Naive thymus-derived CD4-positive, alpha-beta T cell (primary cell): ENCODE results near the gene EPS8L3. TPM values are rescaled to one million over a fixed set of nuclear protein-coding genes. Genes with fewer than 3 reads are reported as not detected.
A peak's percentile ranks its signal among the peaks of the same experiment; 100 is the strongest.
"Not testable (repeated sequence)": the region's sequence is repeated elsewhere in the genome, so short reads cannot be mapped to it uniquely, and the experiment has no call there.

Experiments
- ATAC-seq: fragments of 150-1000 bp; cut with Tn5 transposase; 2 replicates; pipeline ENCODE4 v1.10.0; 2021; ENCODE audit warnings: mild to moderate bottlenecking, moderate library complexity
- CTCF ChIA-PET: fragments of 350-600 bp; sonication (Branson Sonifier 250); formaldehyde crosslinking; loops from one replicate; lab custom pipeline; 2021; ENCODE audit warnings: antibody characterized with exemption; lab: Charles Lee
- POLR2A ChIA-PET: fragments of 350-600 bp; sonication (Branson Sonifier 250); formaldehyde crosslinking; loops from one replicate; lab custom pipeline; 2021; ENCODE audit warnings: antibody characterized with exemption, inconsistent platforms; lab: Charles Lee
- DNase-seq, 9 donors: peaks; one replicate each; pipeline versions ENCODE4 v3.0.0 to v3.0.0-alpha.2; 2020 to 2022; ENCODE audit warnings: mixed read lengths in 1 of 9
- H3K27ac ChIP-seq: one replicate; pipeline ENCODE4 v1.7.0; 2013; ENCODE audit warnings: mild to moderate bottlenecking, low read depth, low read length, moderate library complexity
- H3K27me3 ChIP-seq, 2 donors: one replicate each; pipeline ENCODE4 v1.7.0; 2013; ENCODE audit warnings: low read length in 2 of 2, mild to moderate bottlenecking in 2 of 2, moderate library complexity in 2 of 2; ENCODE audit not compliant: control insufficient read depth in 2 of 2, insufficient read depth in 2 of 2
- H3K36me3 ChIP-seq, 3 experiments: 1 replicate in 2 of 3; 2 replicates in 1 of 3; pipeline ENCODE4 v1.7.0; 2013; ENCODE audit warnings: low read length in 3 of 3, mild to moderate bottlenecking in 3 of 3, moderate library complexity in 1 of 3; ENCODE audit not compliant: insufficient read depth in 3 of 3, control insufficient read depth in 2 of 3
- H3K4me1 ChIP-seq, 2 donors: one replicate each; pipeline ENCODE4 v1.7.0; 2013; ENCODE audit warnings: low read length in 2 of 2, mild to moderate bottlenecking in 2 of 2, moderate library complexity in 1 of 2; ENCODE audit not compliant: control insufficient read depth in 2 of 2, insufficient read depth in 2 of 2
- H3K4me3 ChIP-seq: 2 replicates; pipeline ENCODE4 v1.7.0; 2013; ENCODE audit warnings: mild to moderate bottlenecking, low read length
- H3K9me3 ChIP-seq, 3 experiments: 1 replicate in 2 of 3; 2 replicates in 1 of 3; pipeline ENCODE4 v1.7.0; 2013; ENCODE audit warnings: low read length in 3 of 3; ENCODE audit not compliant: control insufficient read depth in 2 of 3
- H3K27ac Mint-ChIP-seq, 9 donors: one replicate each; pipeline ENCODE4 v1.8.0; 2020 to 2022; ENCODE audit warnings: mixed read lengths in 9 of 9, mild to moderate bottlenecking in 8 of 9, moderate library complexity in 5 of 9, inconsistent platforms in 2 of 9
- H3K27me3 Mint-ChIP-seq, 5 donors: one replicate each; pipeline ENCODE4 v1.8.0; 2021 to 2022; ENCODE audit warnings: mixed read lengths in 5 of 5, mild to moderate bottlenecking in 1 of 5
- H3K36me3 Mint-ChIP-seq, 5 donors: one replicate each; pipeline ENCODE4 v1.8.0; 2020 to 2022; ENCODE audit warnings: mixed read lengths in 5 of 5, mild to moderate bottlenecking in 3 of 5, inconsistent platforms in 1 of 5
- H3K4me1 Mint-ChIP-seq, 7 donors: one replicate each; pipeline ENCODE4 v1.8.0; 2020 to 2022; ENCODE audit warnings: mixed read lengths in 7 of 7, mild to moderate bottlenecking in 3 of 7, inconsistent platforms in 1 of 7
- H3K4me3 Mint-ChIP-seq, 10 donors: one replicate each; pipeline ENCODE4 v1.8.0; 2020 to 2022; ENCODE audit warnings: mild to moderate bottlenecking in 10 of 10, mixed read lengths in 10 of 10, moderate library complexity in 6 of 10, inconsistent platforms in 2 of 10
- H3K9me3 Mint-ChIP-seq, 11 donors: one replicate each; pipeline ENCODE4 v1.8.0; 2020 to 2022; ENCODE audit warnings: mixed read lengths in 11 of 11, mild to moderate bottlenecking in 4 of 11, inconsistent platforms in 1 of 11, moderate library complexity in 1 of 11
- intact Hi-C, 2 donors: fragments of 100-400 bp; cut with micrococcal nuclease; formaldehyde crosslinking; loops; one replicate each; pipeline ENCODE4 v1.15.1; 2023
- polyA plus RNA-seq, 2 donors: library from polyadenylated mRNA; unstranded; fragments of 300-500 nt; fragmentation: Illumina TruSeq; gene quantifications; one replicate each; pipeline ENCODE4 v1.2.3, GENCODE V29; 2021
- total RNA-seq, 6 experiments: library from RNA in 5 of 6; stranded (reverse) in 5 of 6; gene quantifications; 1 replicate in 5 of 6; 2 replicates in 1 of 6; pipeline ENCODE4 v1.2.3 and lab custom pipeline; 2021 to 2026

Gene EPS8L3
- total and polyA plus RNA-seq, 7 experiments from 2014 or later, result not detected

GRCh38 chr1:109751531-109752260 is 12.0 kb downstream of the EPS8L3 start:
- Mint-ChIP-seq H3K36me3 (peaks cover 0 to 3% (median 0%) of the 10 kb centered on the region in 5 donors), H3K4me1 (peaks cover 0 to 2% (median 0%) of the 10 kb centered on the region in 7 donors), H3K27ac (no peak overlapping the region), H3K4me3 (no peak overlapping the region), H3K27me3 (peaks cover 0 to 45% (median 26%) of the 10 kb centered on the region in 5 donors), H3K9me3 (peaks cover 0 to 8% (median 0%) of the 10 kb centered on the region in 11 donors)
- ChIA-PET CTCF (no interaction called here), POLR2A (no interaction called here)
- intact Hi-C loops, result no loop called here
- ATAC-seq, result no peak
- no peaks in the 10 kb centered on the region for H3K27me3 ChIP-seq
- no peaks in the 10 kb centered on the region for H3K36me3 ChIP-seq
- H3K27ac ChIP-seq, result no peak overlapping the region
- no peaks in the 10 kb centered on the region for H3K4me1 ChIP-seq
- DNase-seq, result peak in 1 of 9 donors; percentile 10
- no peaks in the 10 kb centered on the region for H3K9me3 ChIP-seq
- H3K4me3 ChIP-seq, result no peak overlapping the region

- intact Hi-C loops, result no loop called here
- H3K27ac ChIP-seq, result no peak overlapping the region
- peak in 1 of 9 donors; percentile 9 for DNase-seq
- Mint-ChIP-seq H3K36me3 (peaks cover 0 to 3% (median 0%) of the 10 kb centered on the region in 5 donors), H3K27ac (no peak overlapping the region), H3K4me3 (no peak overlapping the region), H3K9me3 (peaks cover 0 to 8% (median 0%) of the 10 kb centered on the region in 11 donors), H3K4me1 (peaks cover 0 to 2% (median 0%) of the 10 kb centered on the region in 7 donors), H3K27me3 (peaks cover 0 to 49% (median 26%) of the 10 kb centered on the region in 5 donors)
- H3K4me1 ChIP-seq, result no peaks in the 10 kb centered on the region
- CTCF ChIA-PET, result no interaction called here
- no peak for ATAC-seq
- POLR2A ChIA-PET, result no interaction called here
- no peaks in the 10 kb centered on the region for H3K36me3 ChIP-seq
- H3K27me3 ChIP-seq, result no peaks in the 10 kb centered on the region
- no peaks in the 10 kb centered on the region for H3K9me3 ChIP-seq
- H3K4me3 ChIP-seq, result no peak overlapping the region
Observed at GRCh38 chr1:109750920-109751319, 12.8 kb downstream of the EPS8L3 start.

- POLR2A ChIA-PET, result interaction anchor here (1.1 kb wide), 1 partner anchor 10 kb away, joined by 3 read pairs; no protein-coding TSS in a partner anchor
Observed at GRCh38 chr1:109750241-109750882, 13.4 kb downstream of the EPS8L3 start.

GRCh38 chr1:109749221-109749620 is 14.5 kb downstream of the EPS8L3 start:
- ChIA-PET POLR2A (interaction anchor here (1.1 kb wide), 1 partner anchor 9 kb away, joined by 3 read pairs; no protein-coding TSS in a partner anchor), CTCF (interaction anchor here (0.7 to 1.3 kb wide), 4 partner anchors 28 to 245 kb away, joined by 3 to 4 read pairs (median 3); no protein-coding TSS in a partner anchor)
- H3K4me1 Mint-ChIP-seq, result peaks cover 0 to 2% (median 0%) of the 10 kb centered on the region in 7 donors
- Histone ChIP-seq H3K4me1 (no peaks in the 10 kb centered on the region), H3K27ac (no peak overlapping the region), H3K9me3 (no peaks in the 10 kb centered on the region), H3K27me3 (no peaks in the 10 kb centered on the region), H3K4me3 (no peak overlapping the region), H3K36me3 (no peaks in the 10 kb centered on the region)
- H3K36me3 Mint-ChIP-seq, result peaks cover 0 to 3% (median 0%) of the 10 kb centered on the region in 5 donors
- H3K4me3 Mint-ChIP-seq, result no peak overlapping the region
- intact Hi-C loops, result loop anchor here in 1 of 2 donors (10.0 kb wide), 1 partner anchor 56 kb away; no protein-coding TSS in a partner anchor
- ATAC-seq (no peak), DNase-seq (no peak)
- no peak overlapping the region for H3K27ac Mint-ChIP-seq
- peaks cover 0 to 50% (median 26%) of the 10 kb centered on the region in 5 donors for H3K27me3 Mint-ChIP-seq
- H3K9me3 Mint-ChIP-seq, result peaks cover 0 to 8% (median 0%) of the 10 kb centered on the region in 11 donors

More at GRCh38 chr1:109750241-109750882, 13.4 kb downstream of the EPS8L3 start:
- H3K4me1 ChIP-seq, result no peaks in the 10 kb centered on the region
- no peak overlapping the region for H3K4me3 ChIP-seq
- ATAC-seq (no peak), DNase-seq (peak in 1 of 9 donors; percentile 13)
- H3K36me3 Mint-ChIP-seq, result peaks cover 0 to 3% (median 0%) of the 10 kb centered on the region in 5 donors
- H3K36me3 ChIP-seq, result no peaks in the 10 kb centered on the region
- no peak overlapping the region for H3K4me3 Mint-ChIP-seq
- no peaks in the 10 kb centered on the region for H3K9me3 ChIP-seq
- no peak overlapping the region for H3K27ac ChIP-seq
- H3K9me3 Mint-ChIP-seq, result peaks cover 0 to 8% (median 0%) of the 10 kb centered on the region in 11 donors
- H3K27me3 Mint-ChIP-seq, result peaks cover 0 to 47% (median 26%) of the 10 kb centered on the region in 5 donors
- no peak overlapping the region for H3K27ac Mint-ChIP-seq
- H3K4me1 Mint-ChIP-seq, result peaks cover 0 to 2% (median 0%) of the 10 kb centered on the region in 7 donors
- intact Hi-C loops, result no loop called here
- no peaks in the 10 kb centered on the region for H3K27me3 ChIP-seq
- CTCF ChIA-PET, result interaction anchor here (1.3 kb wide), 1 partner anchor 27 kb away, joined by 4 read pairs; no protein-coding TSS in a partner anchor

- H3K4me1 ChIP-seq, H3K4me3 Mint-ChIP-seq, H3K9me3 Mint-ChIP-seq, H3K9me3 ChIP-seq, H3K4me3 ChIP-seq, DNase-seq, ATAC-seq, H3K27ac Mint-ChIP-seq, H3K36me3 Mint-ChIP-seq, POLR2A ChIA-PET, H3K36me3 ChIP-seq, H3K4me1 Mint-ChIP-seq, H3K27me3 ChIP-seq, H3K27ac ChIP-seq: not testable (repeated sequence)
- peaks cover 0 to 45% (median 26%) of the 10 kb centered on the region in 5 donors for H3K27me3 Mint-ChIP-seq
- intact Hi-C loops, result loop anchor here in 1 of 2 donors (10.0 kb wide), 1 partner anchor 56 kb away; no protein-coding TSS in a partner anchor
- CTCF ChIA-PET, result interaction anchor here (1.0 kb wide), 1 partner anchor 246 kb away, joined by 3 read pairs; no protein-coding TSS in a partner anchor
Observed at GRCh38 chr1:109748311-109748710, 15.4 kb downstream of the EPS8L3 start.
